Stomach smooth muscle (tissue), 2 donors: ENCODE data around the gene ADAMTS9.
"Not testable (repeated sequence)": the region's sequence is repeated elsewhere in the genome, so short reads cannot be mapped to it uniquely, and the experiment has no call there.

Source experiments
- H3K27ac ChIP-seq: one replicate; pipeline ENCODE4 v1.7.0; 2013; ENCODE audit warnings: mild to moderate bottlenecking, low read length, inconsistent platforms
- H3K27me3 ChIP-seq, 2 donors: one replicate each; pipeline ENCODE4 v1.7.0; 2013; ENCODE audit warnings: low read length in 2 of 2; ENCODE audit not compliant: insufficient read depth in 2 of 2, control insufficient read depth in 1 of 2
- H3K36me3 ChIP-seq, 2 donors: one replicate each; pipeline ENCODE4 v1.7.0; 2013; ENCODE audit warnings: low read length in 2 of 2; ENCODE audit not compliant: control insufficient read depth in 2 of 2, insufficient read depth in 2 of 2
- H3K4me1 ChIP-seq: one replicate; pipeline ENCODE4 v1.7.0; 2013; ENCODE audit warnings: low read length; ENCODE audit not compliant: control insufficient read depth, insufficient read depth
- H3K4me3 ChIP-seq, 2 donors: one replicate each; pipeline ENCODE4 v1.7.0; 2013; ENCODE audit warnings: low read length in 2 of 2
- H3K9ac ChIP-seq, 2 donors: one replicate each; pipeline ENCODE4 v1.7.0; 2013; ENCODE audit warnings: low read length in 2 of 2, mild to moderate bottlenecking in 1 of 2
- H3K9me3 ChIP-seq, 2 donors: one replicate each; pipeline ENCODE4 v1.7.0; 2013; ENCODE audit warnings: low read length in 2 of 2; ENCODE audit not compliant: control insufficient read depth in 2 of 2
- donor health status: healthy.
- donor health status: Pancreatic carcinoma.

ADAMTS9 gene

DNA sequence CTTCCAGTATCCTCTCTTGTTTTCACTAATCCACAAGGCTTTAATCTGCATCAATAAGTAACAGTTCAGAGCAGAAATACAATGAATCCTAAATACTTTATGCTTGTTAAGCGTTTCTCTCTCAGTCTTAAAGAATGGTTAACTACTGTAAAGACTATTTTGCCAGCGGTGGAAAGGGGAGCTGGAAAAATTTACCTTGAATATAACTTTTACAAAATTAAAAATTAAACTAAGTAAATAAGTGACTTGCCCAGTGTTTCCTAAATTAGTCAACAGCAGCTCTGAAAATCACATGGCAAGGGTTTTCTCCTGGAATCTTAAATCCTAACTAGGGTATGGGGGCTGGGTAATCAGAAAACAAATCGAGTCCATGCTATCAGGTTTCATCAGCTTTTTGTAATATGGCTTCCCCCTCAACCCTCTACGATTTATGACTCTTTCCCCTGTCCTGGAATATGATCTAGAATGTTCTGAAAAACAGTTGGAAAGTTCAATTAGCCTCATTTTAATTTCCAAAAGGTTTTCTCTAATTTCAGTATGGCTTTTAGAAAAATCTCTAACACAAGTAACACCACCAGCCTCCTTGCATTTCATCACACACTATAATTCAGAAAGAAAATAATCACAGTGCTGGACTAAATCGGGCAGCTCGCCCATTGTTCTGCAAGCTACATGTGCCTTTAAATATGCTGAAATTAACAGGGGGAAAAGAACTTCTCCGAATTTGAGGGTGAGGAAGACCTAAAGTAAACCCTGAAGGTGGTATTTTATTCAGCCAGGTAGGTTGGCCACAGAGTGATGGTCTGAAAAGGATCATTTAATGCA, 133.5 kb downstream of the ADAMTS9 start:
- Histone ChIP-seq H3K36me3 (no peaks in the 10 kb centered on the region), H3K27ac (no peak overlapping the region), H3K4me1 (peaks cover 6% of the 10 kb centered on the region), H3K27me3 (no peaks in the 10 kb centered on the region), H3K9ac (no peak overlapping the region), H3K4me3 (no peak overlapping the region), H3K9me3 (no peaks in the 10 kb centered on the region)

DNA sequence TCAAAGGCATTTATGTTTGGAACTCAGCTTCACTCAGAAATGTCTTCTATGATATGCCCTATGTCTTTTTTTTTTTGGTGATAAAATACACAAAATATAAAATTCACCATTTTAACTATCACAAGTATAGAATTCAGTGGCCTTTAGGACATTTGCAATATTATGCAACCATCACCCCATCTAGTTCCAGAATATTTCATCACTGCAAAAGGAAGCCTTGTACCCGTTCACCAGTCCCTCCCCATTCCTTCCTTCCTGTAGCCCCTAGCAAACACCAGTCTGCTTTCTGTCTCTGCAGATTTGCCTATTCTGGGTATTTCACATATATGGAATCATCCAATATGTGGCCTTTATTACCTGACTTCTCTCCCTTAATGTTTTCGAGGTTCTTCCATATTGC, 134.8 kb downstream of the ADAMTS9 start:
- Histone ChIP-seq H3K27me3 (no peaks in the 10 kb centered on the region), H3K9ac (no peak overlapping the region), H3K9me3 (no peaks in the 10 kb centered on the region), H3K4me1 (peaks cover 19% of the 10 kb centered on the region), H3K4me3 (no peak overlapping the region), H3K36me3 (no peaks in the 10 kb centered on the region), H3K27ac (no peak overlapping the region)

DNA sequence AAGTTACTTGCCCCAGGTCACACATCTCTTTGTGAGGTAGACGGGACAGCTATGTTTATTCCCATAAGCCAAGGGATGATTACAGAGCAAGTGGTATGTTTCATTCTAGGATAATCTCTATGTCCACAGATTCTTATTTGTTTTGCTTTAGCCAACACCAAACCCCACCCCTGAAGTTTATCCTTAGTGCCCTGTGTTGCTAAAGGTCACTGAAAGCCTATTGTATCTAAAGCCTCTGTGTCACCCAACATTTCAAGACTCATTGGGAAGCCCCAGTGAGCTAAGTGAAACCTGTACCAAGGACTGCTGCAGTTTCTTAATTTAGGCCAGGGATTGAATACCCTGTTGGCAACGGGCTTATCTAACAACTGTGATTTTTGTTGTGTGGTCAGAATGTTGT, 135.6 kb downstream of the ADAMTS9 start:
- Histone ChIP-seq H3K9me3 (no peaks in the 10 kb centered on the region), H3K27ac (no peak overlapping the region), H3K27me3 (no peaks in the 10 kb centered on the region), H3K36me3 (no peaks in the 10 kb centered on the region), H3K4me1 (peaks cover 22% of the 10 kb centered on the region), H3K4me3 (no peak overlapping the region), H3K9ac (no peak overlapping the region)

DNA sequence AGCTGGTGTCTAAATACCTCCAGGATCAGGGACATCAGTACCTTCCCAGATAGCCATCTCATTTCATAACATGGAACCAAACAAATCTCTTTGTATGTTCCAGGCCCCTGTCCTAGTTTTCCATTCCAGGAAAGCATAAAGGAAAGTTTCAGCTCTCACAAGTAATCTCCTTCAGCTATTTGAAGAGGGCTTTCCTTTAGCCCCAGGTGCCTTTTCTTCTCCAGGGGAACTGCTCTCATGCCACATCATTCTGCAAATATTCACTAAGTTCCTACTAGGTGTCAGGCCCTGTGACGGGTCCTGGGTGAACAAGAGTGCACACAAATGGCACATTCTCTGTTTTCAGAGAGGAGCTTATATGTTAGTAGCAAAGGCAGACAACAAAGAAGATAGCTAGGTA, 136.1 kb downstream of the ADAMTS9 start:
- Histone ChIP-seq H3K27me3 (no peaks in the 10 kb centered on the region), H3K36me3 (no peaks in the 10 kb centered on the region)

DNA sequence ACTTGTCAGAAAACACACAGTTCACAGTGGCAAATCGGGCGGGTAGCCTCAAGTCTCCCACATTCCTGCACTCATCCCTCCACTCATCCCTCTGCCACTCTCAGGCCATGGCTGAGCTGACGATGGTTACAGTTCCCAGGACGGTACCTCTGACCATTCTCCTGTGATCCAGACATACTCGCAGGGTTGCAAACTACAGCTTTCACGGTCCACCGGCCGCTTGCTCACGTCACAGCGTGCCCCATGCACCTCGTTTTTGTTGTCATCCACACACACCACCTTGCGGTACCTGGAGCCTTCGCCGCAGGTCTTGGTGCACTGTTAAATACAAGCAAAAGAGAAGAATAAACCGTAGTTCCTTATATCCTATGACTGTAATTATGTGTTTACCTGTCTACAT, 137.1 kb downstream of the ADAMTS9 start:
- Histone ChIP-seq H3K27ac (peak overlapping the region; percentile 89), H3K27me3 (no peaks in the 10 kb centered on the region), H3K4me1 (peaks cover 22% of the 10 kb centered on the region), H3K9me3 (no peaks in the 10 kb centered on the region), H3K9ac (no peak overlapping the region), H3K4me3 (no peak overlapping the region), H3K36me3 (no peaks in the 10 kb centered on the region)

More for the DNA sequence above, 136.1 kb downstream of the ADAMTS9 start:
- no peak overlapping the region for H3K9ac ChIP-seq
- peaks cover 22% of the 10 kb centered on the region for H3K4me1 ChIP-seq
- H3K9me3 ChIP-seq: no peaks in the 10 kb centered on the region
- H3K27ac ChIP-seq: peak overlapping the region; percentile 6
- no peak overlapping the region for H3K4me3 ChIP-seq

DNA sequence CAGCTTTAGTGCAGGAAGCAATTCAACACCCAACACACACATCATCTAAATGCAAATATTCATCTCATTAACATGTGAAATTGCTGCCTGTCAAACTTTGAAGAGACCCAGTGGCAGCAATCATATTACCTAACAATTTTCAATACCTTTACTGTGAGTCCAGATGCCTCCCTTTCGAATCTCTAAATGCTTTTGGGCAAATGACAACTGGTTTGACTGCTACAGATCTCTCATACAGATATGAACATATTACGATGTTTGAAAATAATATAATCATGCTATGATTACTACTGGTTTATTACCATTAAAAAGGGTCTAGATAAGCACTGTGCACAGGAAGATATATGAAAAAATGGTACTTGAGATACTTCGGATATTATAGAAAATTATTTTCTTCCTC, 137.9 kb downstream of the ADAMTS9 start:
- Histone ChIP-seq H3K9me3 (no peaks in the 10 kb centered on the region), H3K4me1 (peaks cover 22% of the 10 kb centered on the region), H3K36me3 (no peaks in the 10 kb centered on the region), H3K27ac (peak overlapping the region; percentile 89), H3K9ac (no peak overlapping the region), H3K27me3 (no peaks in the 10 kb centered on the region), H3K4me3 (no peak overlapping the region)

DNA sequence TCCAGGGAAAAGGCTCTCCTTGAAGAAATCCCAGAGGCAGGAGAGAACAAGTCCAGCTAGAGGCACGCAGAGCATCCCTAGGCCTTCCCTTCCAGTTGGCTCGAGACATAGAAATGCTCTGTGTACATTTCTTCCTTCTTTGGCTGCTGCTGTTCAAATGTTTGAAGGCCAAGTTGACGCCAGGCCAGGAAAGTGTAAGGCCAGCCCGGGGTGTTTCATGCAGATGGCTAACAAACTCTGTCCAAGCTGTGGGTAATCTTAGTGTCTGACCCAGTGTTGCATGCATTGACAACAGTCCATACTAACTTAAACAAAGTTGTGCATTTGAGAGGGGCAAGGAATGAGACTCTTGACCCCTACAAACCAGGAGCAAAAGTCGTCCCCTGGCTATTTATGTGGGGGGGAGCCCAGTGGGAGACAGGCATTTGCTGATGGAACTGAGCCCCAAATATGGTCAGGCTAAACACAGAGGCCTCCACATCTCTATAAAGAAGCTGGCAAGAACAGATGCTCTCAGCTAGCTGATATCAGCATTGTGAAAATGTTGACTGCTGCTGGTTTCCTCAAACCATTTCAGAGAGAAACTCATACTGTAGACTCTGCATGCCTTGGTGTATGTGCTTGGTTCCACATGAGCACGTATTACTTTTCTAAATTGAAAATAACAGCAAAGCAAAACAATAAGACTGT, 139.5 kb downstream of the ADAMTS9 start:
- Histone ChIP-seq H3K4me3 (peak overlapping the region in 1 of 2 donors; percentile 22), H3K9ac (peak overlapping the region; percentile 1 to 71), H3K9me3 (no peaks in the 10 kb centered on the region), H3K4me1 (peaks cover 22% of the 10 kb centered on the region), H3K27ac (peak overlapping the region; percentile 89), H3K36me3 (no peaks in the 10 kb centered on the region), H3K27me3 (no peaks in the 10 kb centered on the region)

DNA sequence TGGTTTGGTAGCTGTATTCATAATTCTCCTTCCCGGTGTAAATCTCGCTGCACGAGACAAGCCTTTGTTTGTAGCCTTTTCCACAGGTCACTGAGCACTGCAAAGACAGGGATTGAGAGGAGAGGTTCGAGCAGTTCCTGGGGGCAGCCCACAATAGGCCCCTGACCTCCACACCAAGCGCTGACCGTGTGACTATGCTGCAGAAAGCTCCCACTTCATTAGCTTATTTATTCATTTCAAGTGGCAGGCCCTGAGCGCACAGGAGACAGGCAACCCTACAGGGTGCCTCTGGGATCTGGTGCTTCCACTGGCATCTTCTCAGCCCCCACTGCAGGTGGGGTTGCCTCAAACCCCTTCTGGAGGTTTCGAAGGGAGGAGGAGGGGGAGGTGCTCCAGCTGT, 140.9 kb downstream of the ADAMTS9 start:
- Histone ChIP-seq H3K9ac (no peak overlapping the region), H3K27ac (no peak overlapping the region)

DNA sequence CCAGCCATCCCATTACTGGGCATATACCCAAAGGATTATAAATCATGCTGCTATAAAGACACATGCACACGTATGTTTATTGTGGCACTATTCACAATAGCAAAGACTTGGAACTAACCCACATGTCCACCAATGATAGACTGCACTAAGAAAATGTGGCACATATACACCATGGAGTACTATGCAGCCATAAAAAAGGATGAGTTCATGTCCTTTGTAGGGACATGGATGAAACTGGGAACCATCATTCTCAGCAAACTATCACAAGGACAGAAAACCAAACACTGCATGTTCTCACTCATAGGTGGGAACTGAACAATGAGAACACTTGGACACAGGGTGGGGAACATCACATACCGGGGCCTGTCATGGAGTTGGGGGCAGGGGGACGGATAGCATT, 142.6 kb downstream of the ADAMTS9 start:
- not testable (repeated sequence) for H3K9ac ChIP-seq, H3K4me3 ChIP-seq, H3K9me3 ChIP-seq, H3K36me3 ChIP-seq, H3K27me3 ChIP-seq, H3K27ac ChIP-seq
- H3K4me1 ChIP-seq: peaks cover 24% of the 10 kb centered on the region

More for the DNA sequence above, 140.9 kb downstream of the ADAMTS9 start:
- no peak overlapping the region for H3K4me3 ChIP-seq
- peaks cover 20% of the 10 kb centered on the region for H3K4me1 ChIP-seq
- H3K9me3 ChIP-seq: no peaks in the 10 kb centered on the region
- H3K36me3 ChIP-seq: no peaks in the 10 kb centered on the region
- no peaks in the 10 kb centered on the region for H3K27me3 ChIP-seq

DNA sequence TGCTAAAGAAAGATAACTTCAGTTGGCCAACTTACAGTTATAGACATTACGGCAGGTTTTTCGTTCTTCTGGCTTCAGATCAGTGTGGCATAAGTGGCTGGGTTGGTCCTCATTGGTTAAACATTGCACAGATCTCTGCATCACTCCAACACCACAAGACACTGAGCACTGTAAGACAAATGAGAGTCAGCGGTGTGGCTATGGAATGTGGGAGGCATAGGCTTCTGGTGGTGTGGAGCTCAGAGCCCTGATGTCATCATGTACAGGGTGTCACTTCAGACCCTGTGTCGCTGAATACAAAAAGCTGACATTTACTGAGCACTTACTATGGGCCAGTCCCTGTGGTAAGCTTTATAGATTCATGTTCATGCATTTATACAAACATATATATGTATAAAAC, 146.0 kb downstream of the ADAMTS9 start:
- Histone ChIP-seq H3K9me3 (no peaks in the 10 kb centered on the region), H3K27me3 (no peaks in the 10 kb centered on the region), H3K9ac (no peak overlapping the region), H3K27ac (no peak overlapping the region), H3K4me1 (peaks cover 21% of the 10 kb centered on the region), H3K36me3 (peaks cover 2 to 7% of the 10 kb centered on the region in 2 donors), H3K4me3 (no peak overlapping the region)
